ENCODE results near the gene RAMACL.

The RAMACL gene

DNA sequence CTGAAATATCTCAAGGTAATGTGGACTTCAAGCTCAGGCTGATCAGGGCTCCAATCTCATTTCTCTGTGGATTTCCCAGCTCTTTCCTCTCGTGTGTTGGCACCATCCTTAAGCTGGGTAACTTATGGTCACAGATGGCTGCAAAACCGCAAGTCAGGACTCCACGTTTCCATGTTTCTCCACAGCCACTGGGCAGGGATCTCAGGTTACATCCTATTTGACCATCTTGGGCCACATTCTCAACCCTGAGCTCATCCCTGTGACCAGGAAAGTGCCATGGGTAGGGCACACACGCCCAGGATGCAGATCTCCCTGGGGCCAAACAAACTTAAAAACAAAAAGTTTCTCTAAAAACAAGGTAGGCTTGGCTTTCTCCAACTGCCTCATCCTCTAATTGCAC, 25.2 kb upstream of the RAMACL start:
- Histone ChIP-seq H3K4me3 (ENCODE audit: low read depth in 1 of 2, low read length in 1 of 2) (no peak overlapping the region), H3K9me3 (no peaks in the 10 kb centered on the region), H3K4me1 (ENCODE audit: control insufficient read depth in 1 of 2, insufficient read depth in 1 of 2, low read depth in 1 of 2, low read length in 1 of 2) (no peaks in the 10 kb centered on the region), H3K27me3 (no peaks in the 10 kb centered on the region), H3K36me3 (peaks cover 18% of the 10 kb centered on the region), H3K27ac (no peak overlapping the region)
- TF ChIP-seq, protein P1, sequence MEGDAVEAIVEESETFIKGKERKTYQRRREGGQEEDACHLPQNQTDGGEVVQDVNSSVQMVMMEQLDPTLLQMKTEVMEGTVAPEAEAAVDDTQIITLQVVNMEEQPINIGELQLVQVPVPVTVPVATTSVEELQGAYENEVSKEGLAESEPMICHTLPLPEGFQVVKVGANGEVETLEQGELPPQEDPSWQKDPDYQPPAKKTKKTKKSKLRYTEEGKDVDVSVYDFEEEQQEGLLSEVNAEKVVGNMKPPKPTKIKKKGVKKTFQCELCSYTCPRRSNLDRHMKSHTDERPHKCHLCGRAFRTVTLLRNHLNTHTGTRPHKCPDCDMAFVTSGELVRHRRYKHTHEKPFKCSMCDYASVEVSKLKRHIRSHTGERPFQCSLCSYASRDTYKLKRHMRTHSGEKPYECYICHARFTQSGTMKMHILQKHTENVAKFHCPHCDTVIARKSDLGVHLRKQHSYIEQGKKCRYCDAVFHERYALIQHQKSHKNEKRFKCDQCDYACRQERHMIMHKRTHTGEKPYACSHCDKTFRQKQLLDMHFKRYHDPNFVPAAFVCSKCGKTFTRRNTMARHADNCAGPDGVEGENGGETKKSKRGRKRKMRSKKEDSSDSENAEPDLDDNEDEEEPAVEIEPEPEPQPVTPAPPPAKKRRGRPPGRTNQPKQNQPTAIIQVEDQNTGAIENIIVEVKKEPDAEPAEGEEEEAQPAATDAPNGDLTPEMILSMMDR (IDR thresholded peaks at IDR 0.05): no peak

DNA sequence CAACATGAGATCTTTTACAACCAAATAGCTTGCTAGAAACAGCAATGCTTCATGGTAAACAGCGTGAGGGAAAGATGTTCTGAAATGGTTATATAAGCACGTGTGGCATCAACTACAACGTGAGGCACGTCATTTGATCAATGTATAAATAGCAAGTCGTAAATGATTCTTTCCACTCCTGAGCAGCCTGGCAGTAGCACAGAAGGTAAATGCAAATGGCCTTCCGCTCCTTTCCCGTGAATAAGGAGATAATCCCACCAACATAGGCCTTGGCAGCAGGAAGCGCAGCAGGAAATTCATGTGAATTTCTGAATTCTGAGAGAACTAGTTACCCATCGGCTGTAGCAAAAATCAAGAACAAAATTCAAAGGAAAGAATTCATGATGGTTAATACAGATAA, 23.6 kb upstream of the RAMACL start:
- Histone ChIP-seq H3K9me3 (no peaks in the 10 kb centered on the region), H3K4me3 (ENCODE audit: low read depth in 1 of 2, low read length in 1 of 2) (no peak overlapping the region), H3K4me1 (ENCODE audit: control insufficient read depth in 1 of 2, insufficient read depth in 1 of 2, low read depth in 1 of 2, low read length in 1 of 2) (no peaks in the 10 kb centered on the region), H3K27ac (no peak overlapping the region), H3K27me3 (no peaks in the 10 kb centered on the region), H3K36me3 (peaks cover 18% of the 10 kb centered on the region)
- TF ChIP-seq, protein P1 (IDR thresholded peaks at IDR 0.05): no peak

DNA sequence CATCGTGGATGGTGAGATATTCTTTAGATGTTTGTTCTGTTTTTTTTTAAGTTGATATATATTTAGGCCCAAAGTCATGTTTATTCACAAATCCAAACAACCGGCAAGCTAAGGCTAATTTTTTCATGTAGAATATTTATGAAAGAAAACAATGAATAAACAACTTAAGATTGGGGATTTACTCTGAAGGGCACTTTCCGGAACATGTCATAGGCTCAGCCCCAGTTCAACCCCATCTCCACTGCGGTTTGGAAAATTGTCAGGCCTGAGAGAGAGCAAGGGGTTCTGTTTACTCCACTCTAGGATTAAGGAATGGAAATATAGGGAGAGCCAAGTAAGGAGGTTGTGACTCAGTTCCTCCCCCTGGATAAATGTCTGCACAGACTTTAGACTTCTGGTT, 22.3 kb upstream of the RAMACL start:
- no peak overlapping the region for H3K27ac ChIP-seq
- TF ChIP-seq, protein P1 (IDR thresholded peaks at IDR 0.05): no peak
- H3K4me3 ChIP-seq (ENCODE audit: low read depth in 1 of 2, low read length in 1 of 2): no peak overlapping the region
- H3K27me3 ChIP-seq: no peaks in the 10 kb centered on the region
- H3K9me3 ChIP-seq: no peaks in the 10 kb centered on the region
- peaks cover 15% of the 10 kb centered on the region for H3K36me3 ChIP-seq
- no peaks in the 10 kb centered on the region for H3K4me1 ChIP-seq (ENCODE audit: control insufficient read depth in 1 of 2, insufficient read depth in 1 of 2, low read depth in 1 of 2, low read length in 1 of 2)

DNA sequence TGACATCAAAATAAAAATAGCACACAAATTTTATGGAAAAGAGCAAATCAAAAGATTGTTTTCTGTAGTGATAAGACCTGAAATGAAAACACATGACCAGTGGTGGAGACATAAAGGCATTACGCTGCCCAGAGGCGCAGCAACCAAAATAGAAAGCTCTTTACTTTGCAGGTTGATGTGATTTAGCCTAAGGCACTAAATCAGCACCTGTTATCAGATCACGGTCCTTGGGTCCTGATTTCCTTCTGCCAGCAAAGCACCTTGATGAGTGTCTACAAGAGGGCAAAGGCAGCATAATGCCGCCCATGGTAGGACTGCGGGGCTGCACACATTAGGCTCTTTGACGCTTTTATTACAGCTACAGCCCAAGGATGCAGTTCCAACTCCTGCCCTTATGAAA, 19.3 kb upstream of the RAMACL start:
- peaks cover 4% of the 10 kb centered on the region for H3K36me3 ChIP-seq
- H3K4me3 ChIP-seq (ENCODE audit: low read depth in 1 of 2, low read length in 1 of 2): no peak overlapping the region
- no peaks in the 10 kb centered on the region for H3K27me3 ChIP-seq
- H3K4me1 ChIP-seq (ENCODE audit: control insufficient read depth in 1 of 2, insufficient read depth in 1 of 2, low read depth in 1 of 2, low read length in 1 of 2): peaks cover 0 to 10% of the 10 kb centered on the region in 2 experiments
- no peak overlapping the region for H3K27ac ChIP-seq
- no peaks in the 10 kb centered on the region for H3K9me3 ChIP-seq
- TF ChIP-seq, protein P1 (IDR thresholded peaks at IDR 0.05): no peak

DNA sequence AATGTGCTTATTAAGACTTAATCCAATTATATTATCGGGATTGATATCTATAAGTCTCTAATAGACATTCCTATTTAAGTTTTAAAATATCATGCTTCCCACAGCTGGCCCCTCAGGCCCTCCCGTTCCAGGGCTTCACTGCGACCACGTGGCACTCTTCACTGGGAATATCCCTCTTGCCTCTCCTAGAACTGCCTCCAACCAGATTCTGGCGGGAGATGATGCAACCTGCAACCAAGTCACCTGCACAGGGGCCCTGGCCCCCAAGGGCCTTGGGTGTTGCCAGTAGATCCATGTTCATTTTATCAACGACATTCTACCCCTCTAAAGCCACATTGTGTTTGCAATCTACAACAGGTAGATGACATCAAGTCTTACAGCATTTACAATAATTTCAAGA, 18.4 kb upstream of the RAMACL start:
- Histone ChIP-seq H3K4me3 (ENCODE audit: low read depth in 1 of 2, low read length in 1 of 2) (no peak overlapping the region), H3K4me1 (ENCODE audit: control insufficient read depth in 1 of 2, insufficient read depth in 1 of 2, low read depth in 1 of 2, low read length in 1 of 2) (peaks cover 0 to 12% of the 10 kb centered on the region in 2 experiments), H3K27ac (no peak overlapping the region), H3K36me3 (peaks cover 2% of the 10 kb centered on the region), H3K9me3 (no peaks in the 10 kb centered on the region), H3K27me3 (no peaks in the 10 kb centered on the region)
- TF ChIP-seq, protein P1 (IDR thresholded peaks at IDR 0.05): no peak

DNA sequence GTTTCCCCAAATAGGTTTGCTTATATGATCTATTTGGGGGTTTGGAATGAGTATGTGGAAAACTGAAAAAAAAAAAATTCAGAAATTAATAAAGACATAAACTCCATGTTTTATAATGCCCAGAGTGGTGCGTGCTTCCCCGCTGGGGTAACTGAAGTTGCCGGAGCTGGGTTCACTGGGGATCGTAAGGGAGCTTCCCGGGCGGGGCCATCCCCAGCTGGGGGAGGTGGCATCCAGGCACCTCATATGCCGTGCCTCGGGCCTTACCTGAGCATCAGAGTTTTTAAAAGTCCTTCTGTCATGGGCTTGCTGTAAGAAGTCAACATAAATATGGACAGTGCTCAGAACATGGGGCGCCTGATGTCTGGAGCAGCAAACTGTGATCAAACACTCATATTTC, 17.9 kb upstream of the RAMACL start:
- no peak overlapping the region for H3K27ac ChIP-seq
- H3K36me3 ChIP-seq: no peaks in the 10 kb centered on the region
- H3K4me3 ChIP-seq (ENCODE audit: low read depth in 1 of 2, low read length in 1 of 2): no peak overlapping the region
- no peaks in the 10 kb centered on the region for H3K9me3 ChIP-seq
- no peaks in the 10 kb centered on the region for H3K27me3 ChIP-seq
- peaks cover 4 to 18% of the 10 kb centered on the region in 2 experiments for H3K4me1 ChIP-seq (ENCODE audit: control insufficient read depth in 1 of 2, insufficient read depth in 1 of 2, low read depth in 1 of 2, low read length in 1 of 2)
- TF ChIP-seq, protein P1 (IDR thresholded peaks at IDR 0.05): no peak

Data from neutrophil (primary cell).